SK-N-MC (cell line): Measurements from ENCODE around the gene LEAP2.

Source experiments
- EZH2 ChIP-seq: fragments of 200-600 bp; sonication (generic); IDR thresholded peaks from one replicate; pipeline ENCODE4 v1.6.1; 2017; ENCODE audit warnings: antibody characterized with exemption
- FOXP2 ChIP-seq: optimal IDR thresholded peaks from 2 replicates; pipeline ENCODE3; 2011; ENCODE audit warnings: mild to moderate bottlenecking, moderate library complexity; ENCODE audit not compliant: insufficient read depth; ENCODE audit errors: extremely low read length, control extremely low read depth
- POLR2AphosphoS5 ChIP-seq: IDR thresholded peaks from 2 replicates; pipeline ENCODE4 v1.6.1; 2012; ENCODE audit warnings: mild to moderate bottlenecking, low read depth, low read length, borderline replicate concordance

DNA sequence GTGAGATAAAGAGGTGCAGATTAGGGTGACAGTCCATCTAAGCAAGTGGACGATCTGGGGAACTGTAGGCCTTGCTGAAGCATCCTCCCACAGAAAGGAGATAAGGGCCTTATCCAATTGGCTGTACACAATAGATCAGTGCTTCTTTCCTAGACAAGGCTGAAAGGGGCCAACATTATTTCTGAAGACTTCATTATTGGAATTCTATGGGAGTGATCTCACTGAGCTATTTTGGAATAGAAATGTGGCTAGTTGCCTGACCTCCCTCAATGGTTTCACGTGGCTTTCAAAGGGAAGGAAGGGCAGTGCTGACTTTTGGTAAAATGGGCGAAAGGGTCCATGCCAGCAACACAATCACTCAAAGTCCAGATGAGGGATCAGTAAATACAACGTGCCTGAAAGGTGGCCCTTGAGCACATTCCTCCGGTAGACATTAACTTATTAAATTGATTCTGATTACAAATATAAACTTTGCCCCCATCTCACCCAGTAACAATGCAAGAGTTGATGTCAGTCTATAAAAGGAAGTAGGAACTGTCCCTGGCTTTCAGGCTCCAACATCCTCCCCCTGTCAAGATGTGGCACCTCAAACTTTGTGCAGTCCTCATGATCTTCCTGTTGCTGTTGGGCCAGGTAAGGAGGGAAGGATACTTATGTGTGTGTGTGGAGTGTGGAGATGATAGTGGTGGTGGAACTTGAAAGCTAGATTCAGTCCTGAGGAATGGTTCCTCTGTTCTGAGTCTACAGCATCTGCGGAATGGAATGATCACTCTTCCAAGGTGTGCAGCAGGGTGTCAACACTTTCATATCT is at the start of gene LEAP2:
- no peak for TF ChIP-seq EZH2
- no peak; the same call in 1 of the 2 replicates for TF ChIP-seq POLR2AphosphoS5
- TF ChIP-seq FOXP2, result no peak
